ENCODE measurements around the gene TDRD12.

- no peak for TF ChIP-seq CTCF (optimal IDR thresholded peaks at IDR 0.05 in 1 of 3, IDR thresholded peaks at IDR 0.05 in 1 of 3, conservative IDR thresholded peaks at IDR 0.05 in 1 of 3; ENCODE audit: extremely low read depth in 1 of 3, insufficient read depth in 2 of 3, low read length in 3 of 3)
- TF ChIP-seq EZH2 (IDR thresholded peaks at IDR 0.05; ENCODE audit: low read length) = no peak
Observed at GRCh38 chr19:32800754-32801153, 81.2 kb downstream of the TDRD12 start.
